Measurements from ENCODE around the gene EML6.
"Not testable (repeated sequence)": the region's sequence is repeated elsewhere in the genome, so short reads cannot be mapped to it uniquely, and the experiment has no call there.

EML6 gene

GRCh38 chr2:54855434-54855833 lies 132.0 kb downstream of the EML6 start:
- no peak for DNase-seq

DNA sequence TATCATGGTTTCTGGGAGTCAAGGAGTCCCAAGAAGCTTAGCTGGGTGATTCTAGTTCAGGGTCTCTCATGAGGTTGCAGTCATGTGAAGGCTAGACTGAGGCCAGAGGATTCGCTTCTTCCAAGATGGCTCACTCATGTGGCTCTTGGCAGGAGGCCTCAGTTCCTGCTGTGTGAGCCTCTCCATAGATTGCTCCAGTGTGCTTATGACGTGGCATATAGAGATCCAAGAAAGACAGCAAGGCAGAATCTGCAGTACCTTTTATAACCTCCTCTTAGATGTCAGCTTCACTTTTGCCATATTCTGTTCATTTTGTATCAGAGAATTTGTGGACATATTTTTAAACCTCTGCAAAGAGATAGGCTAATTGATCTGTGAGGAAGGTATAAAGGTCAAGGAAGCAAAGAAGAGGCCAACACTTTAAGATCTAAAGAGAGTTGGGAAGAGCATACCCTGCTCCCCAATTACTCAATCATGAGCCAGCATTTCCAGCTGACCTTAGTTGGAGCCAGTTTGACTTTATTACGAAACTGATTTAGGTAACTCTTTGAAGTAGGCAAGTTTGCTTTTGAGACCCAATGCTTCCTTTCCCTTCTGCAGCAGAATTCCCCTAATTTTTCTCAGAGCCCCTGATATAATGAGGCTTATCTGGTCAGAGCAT lies 134.7 kb downstream of the EML6 start:
- DNase-seq: no peak

DNA sequence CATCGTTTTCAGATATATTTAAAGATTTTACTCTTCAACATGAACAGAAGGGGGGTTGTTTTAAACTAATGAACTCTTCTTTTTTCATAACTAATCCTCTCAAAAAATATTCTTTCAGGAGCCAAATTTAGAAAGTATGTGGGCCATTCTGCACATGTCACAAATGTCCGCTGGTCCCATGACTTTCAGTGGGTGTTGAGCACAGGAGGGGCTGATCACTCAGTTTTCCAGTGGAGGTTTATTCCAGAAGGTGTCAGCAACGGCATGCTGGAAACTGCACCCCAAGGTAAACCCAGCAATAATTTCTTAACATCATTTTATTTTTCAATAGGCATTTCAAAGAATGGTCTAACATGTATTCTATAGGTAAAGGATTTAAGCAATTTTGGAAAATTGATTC lies 136.0 kb downstream of the EML6 start:
- no peak for DNase-seq

- DNase-seq: no peak
Observed at GRCh38 chr2:54859997-54860701, 136.7 kb downstream of the EML6 start.

GRCh38 chr2:54862229-54862628 lies 138.8 kb downstream of the EML6 start:
- no peak for DNase-seq

DNA sequence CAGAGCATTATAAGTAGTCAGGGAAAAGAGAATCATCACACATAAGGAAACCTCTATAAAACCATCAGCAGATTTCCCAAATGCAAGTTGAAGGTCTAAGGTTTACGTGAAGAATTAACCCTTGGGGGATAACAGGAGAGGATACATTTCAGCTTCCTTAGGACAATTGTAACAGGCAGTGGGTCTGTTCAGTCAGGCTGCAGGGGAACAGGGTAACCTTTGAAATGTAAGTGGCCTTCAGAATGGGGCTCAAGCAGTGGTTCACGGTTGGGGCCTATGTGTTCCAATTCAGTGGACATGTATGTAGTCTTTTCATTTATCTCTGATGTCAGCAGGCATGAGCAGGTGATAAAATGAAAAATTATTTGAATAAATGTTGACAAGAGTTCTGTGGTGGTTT lies 139.3 kb downstream of the EML6 start:
- no peak for DNase-seq

DNA sequence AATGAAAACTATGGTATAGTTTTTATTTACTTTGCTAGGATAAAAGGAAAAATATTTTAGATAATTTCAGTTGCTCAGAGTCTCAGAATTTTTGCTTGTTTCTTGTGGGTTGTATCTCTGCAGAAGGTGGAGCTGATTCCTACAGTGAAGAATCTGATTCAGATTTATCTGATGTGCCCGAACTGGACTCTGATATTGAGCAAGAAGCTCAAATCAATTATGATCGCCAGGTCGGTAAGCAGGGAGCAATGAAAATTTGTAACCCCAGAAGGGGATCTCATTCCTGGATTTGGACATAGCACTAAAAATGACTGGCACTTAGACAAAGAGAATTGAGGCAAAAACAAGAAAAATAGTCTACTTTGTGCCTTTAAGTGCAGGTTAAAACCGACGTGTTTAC lies 140.2 kb downstream of the EML6 start:
- DNase-seq: no peak

DNA sequence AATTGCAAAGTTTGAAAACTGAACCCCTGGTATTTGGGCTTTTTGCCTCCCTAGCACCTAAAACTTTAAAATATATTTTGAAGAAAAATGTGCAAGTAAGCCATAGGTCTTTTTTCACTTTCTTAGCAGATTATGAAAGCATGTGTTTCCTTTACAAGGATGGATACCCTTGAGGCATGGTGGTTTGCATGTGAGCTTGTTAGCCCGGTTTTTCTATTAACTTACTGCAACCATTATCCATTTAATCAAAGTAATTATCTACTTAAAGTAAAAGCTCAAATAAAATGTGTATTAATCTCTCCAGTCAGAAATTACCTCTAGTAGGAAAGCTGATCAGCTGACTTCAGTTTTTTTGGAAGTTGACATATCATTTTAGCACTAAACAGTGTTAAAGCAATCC lies 140.6 kb downstream of the EML6 start:
- no peak for DNase-seq

GRCh38 chr2:54864727-54865126 lies 141.3 kb downstream of the EML6 start:
- peak; percentile 25 for DNase-seq

DNA sequence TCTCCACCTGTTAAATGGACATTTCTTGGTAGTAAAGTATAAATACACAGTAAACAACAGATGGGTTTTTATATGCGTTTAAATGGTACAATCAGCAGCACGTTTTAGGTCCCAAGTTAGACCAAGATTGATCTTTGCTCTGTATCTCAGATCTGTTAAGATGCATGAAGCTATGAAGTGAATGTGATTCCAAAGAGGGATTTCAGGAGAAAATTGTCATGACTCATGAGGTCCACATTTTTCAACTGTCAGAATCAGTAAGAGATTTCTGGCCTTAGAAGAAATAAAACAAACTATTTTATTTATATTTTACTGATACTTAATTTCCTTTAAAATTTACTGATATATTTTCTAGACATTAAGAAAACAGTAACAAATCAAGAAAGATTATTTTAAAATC lies 142.7 kb downstream of the EML6 start:
- DNase-seq: no peak

DNA sequence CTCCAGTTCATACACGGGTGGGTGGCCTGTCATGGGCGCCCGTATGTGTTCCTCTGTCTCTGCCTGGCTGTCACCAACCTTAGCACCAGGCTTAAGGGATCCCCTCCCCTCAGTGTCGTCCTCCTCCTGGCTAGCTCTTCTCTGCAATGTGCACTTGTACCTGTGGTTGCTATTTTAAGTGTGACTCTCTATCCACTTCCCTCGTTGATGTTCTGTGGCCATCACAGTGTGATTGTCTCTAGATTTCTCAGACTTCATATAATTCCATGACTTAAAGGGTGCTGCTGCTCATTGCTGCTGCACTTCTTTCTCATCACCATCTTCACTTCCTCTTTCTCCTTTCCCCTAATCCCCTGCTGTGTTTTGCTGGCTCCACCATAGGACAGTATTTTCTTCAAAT lies 143.4 kb downstream of the EML6 start:
- peak; percentile 10 for DNase-seq

DNA sequence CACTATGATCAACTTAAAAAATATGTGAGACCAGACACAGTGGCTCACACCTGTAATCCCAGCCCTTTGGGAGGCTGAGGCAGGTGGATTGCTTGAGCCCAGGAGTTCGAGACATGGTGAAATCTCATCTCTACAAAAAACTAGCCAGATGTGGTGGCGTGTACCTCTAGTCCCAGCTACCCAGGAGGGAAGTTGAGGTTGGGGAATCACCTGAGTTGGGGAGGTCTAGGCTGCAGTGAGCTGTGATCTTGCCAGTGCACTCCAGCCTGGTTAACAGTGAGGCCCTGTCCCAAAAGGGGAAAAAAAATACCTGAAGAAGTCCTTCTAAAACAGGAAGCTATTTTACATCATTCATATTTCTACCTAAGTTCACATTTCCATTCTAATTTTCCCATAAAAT lies 144.0 kb downstream of the EML6 start:
- DNase-seq: no peak

DNA sequence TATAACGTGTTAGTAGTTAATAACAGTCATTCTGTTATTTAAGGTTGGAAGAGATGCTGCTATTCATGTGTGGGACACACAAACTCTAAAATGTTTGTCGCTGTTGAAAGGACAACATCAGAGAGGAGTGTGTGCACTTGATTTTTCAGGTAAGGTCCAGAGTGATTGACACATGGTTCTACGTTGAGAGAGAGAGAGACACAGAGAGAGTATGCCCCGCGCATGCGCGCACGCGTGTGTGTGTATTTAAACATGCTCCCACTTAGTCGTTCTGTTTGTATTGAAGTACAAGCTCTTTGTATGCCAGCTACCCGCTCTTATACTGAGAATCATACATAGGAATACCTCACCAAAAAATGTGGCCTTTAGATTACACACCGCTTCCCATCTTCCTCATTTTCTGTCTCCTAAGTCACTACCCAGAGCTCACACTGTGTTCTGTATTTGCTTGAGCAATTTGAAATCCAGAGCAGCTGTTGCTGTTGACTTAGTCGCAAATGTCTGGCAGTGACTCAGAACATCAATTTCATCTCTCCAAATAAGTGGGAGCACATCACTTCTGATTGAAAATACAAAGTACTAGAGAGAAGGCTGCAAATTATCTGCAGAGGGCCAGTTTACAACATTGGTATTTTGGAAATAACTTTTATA lies 148.1 kb downstream of the EML6 start:
- peak; percentile 24 for DNase-seq

DNA sequence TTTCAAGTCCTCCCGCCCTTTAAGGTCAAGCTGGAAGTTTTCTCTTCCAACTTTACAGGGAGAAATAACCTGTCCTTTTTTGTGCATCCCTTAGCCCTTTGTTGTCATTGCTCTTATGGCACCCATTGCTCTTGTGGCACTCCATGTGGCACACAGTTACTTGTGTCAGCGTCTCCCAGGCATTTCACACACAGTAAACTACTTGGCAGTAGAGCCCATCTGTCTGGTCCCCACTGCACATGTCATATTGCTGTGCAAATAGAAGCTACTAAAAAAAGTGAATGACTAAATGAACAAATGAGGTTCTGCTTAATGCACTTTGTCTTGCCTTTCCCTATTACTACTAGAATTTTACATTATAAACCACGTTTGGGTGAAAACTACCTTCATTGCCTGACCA lies 149.3 kb downstream of the EML6 start:
- no peak for DNase-seq

- not testable (repeated sequence) for DNase-seq
Observed at GRCh38 chr2:54873236-54873635, 149.8 kb downstream of the EML6 start.

DNA sequence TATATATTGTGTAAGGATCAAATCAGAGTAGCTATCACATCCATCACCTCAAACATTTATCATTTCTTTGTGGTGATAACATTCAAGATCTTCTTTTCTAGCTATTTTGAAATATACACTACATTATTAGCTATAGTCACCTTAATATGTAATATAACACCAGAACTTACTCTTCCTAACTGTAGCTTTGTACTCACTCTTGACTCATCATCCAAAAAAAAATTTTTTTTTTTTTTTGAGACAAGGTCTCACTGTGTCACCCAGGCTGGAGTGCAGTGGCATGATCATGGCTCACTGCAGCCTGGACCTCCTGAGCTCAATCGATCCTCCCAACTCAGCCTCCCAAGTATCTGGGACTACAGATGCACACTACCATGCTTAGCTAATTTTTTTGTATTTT lies 153.3 kb downstream of the EML6 start:
- no peak for DNase-seq

DNA sequence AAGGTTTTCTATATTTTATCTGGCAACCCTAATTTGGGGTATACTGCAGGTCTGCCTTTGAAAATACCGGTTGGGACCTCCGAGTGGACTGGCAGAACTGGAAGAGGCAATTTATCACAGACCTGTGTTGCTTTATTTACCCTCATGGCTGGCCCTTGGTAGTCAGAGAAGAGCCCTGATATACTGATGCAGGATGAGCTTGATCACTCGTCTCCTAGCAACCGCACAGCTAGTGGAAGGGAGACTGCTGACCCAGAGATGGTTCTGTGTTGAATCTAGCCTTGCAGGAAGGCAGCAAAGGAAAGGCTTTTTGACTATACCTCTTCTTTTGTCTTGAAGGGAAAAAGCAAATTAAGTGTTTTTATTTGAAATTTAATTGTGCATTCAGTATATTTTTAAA lies 154.7 kb downstream of the EML6 start:
- DNase-seq: no peak

DNA sequence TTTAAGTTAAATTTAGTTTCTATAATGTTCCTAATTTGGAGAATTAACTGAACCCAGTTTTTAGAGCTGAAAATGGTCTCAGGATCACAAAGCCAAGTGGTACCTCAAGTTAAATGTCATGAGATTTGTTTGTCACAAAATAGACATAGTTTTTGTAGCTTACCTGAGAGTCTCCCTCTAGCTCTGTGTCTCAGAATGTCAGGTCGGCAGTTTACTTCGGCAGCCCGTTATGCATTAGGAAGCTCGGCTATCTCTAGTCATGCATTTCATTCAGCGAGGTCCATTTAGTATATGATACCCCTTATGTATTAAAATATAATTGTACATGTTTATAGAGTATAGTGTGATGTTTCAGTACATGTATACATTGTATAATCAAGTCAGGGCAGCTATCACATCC lies 155.6 kb downstream of the EML6 start:
- no peak for DNase-seq

- no peak for DNase-seq
Observed at GRCh38 chr2:54879598-54880332, 156.3 kb downstream of the EML6 start.

DNA sequence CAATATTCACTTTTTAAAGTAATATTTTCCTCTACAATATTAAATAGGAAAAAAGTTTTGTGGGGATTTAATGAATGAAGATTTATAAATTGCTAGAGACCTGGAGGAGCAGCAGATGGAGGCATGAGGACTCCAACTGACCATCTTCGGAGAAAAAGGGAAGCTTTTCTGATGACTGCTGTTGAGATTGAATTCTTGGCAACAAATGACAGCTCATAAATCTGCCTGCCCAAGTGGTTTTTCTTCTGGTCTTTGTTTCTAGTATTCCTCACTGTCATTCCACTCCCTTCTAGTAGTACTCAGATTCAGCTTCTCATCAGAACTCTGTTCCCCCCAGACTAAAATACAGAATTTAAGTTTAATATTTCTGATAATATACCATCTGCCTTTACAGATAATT lies 157.0 kb downstream of the EML6 start:
- DNase-seq: no peak

DNA sequence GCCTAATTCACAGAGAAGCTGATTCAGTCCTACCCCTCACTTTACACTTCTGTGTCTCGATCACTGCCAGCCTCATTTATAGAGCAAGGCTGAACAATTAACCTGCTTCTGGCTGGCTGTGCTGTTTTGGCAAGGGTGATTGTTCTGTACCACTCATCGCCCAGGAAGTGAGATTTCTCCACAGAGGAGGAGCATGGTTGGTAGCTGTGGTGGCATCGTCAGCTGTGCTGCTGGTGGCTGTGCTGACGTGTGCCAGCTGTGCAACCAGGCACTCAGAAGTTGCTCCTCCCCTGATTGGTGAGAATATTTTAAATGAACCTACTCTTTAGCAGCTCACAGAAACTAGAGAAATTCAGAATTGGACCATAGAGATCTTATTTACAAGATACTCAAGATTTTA lies 158.3 kb downstream of the EML6 start:
- DNase-seq: no peak

- DNase-seq: no peak
Observed at GRCh38 chr2:54885891-54886290, 162.4 kb downstream of the EML6 start.

- DNase-seq: no peak
Observed at GRCh38 chr2:54887850-54888545, 164.5 kb downstream of the EML6 start.

Measured in SIG-M5 (cell line).